HG02840 (cell line): Measurements from ENCODE around the gene MRI1.
"Not testable (repeated sequence)": the region's sequence is repeated elsewhere in the genome, so short reads cannot be mapped to it uniquely, and the experiment has no call there.

ENCODE experiments used
- ATAC-seq: cut with Tn5 transposase; IDR thresholded peaks from one replicate; pipeline ENCODE4 v1.9.1; 2021; ENCODE audit warnings: mild to moderate bottlenecking, moderate library complexity, moderate number of reproducible peaks; ENCODE audit not compliant: unreplicated experiment, low FRiP score

Gene MRI1

GRCh38 chr19:13764101-13764807, at the start of gene MRI1:
MRI1 (plus strand) TSS chr19:13764522; CDS start chr19:13764589, 67 bp downstream.
- ATAC-seq, result no peak

- no peak for ATAC-seq
Measured at GRCh38 chr19:13717194-13717643, 47.1 kb upstream of the MRI1 start.

- no peak for ATAC-seq
Measured at GRCh38 chr19:13718733-13719132, 45.6 kb upstream of the MRI1 start.

GRCh38 chr19:13722146-13722545, 42.2 kb upstream of the MRI1 start:
- no peak for ATAC-seq

GRCh38 chr19:13723206-13723605, 41.1 kb upstream of the MRI1 start:
- ATAC-seq, result no peak

- no peak for ATAC-seq
Measured at GRCh38 chr19:13726323-13726722, 38.0 kb upstream of the MRI1 start.

- ATAC-seq, result no peak
Measured at GRCh38 chr19:13727798-13728197, 36.5 kb upstream of the MRI1 start.

- ATAC-seq, result no peak
Measured at GRCh38 chr19:13729859-13730258, 34.5 kb upstream of the MRI1 start.

GRCh38 chr19:13731147-13731964, 33.0 kb upstream of the MRI1 start:
- ATAC-seq, result peak; percentile 90

GRCh38 chr19:13732337-13732736, 32.0 kb upstream of the MRI1 start:
- no peak for ATAC-seq

- no peak for ATAC-seq
Measured at GRCh38 chr19:13734751-13735150, 29.6 kb upstream of the MRI1 start.

- no peak for ATAC-seq
Measured at GRCh38 chr19:13738073-13738472, 26.2 kb upstream of the MRI1 start.

- ATAC-seq, result no peak
Measured at GRCh38 chr19:13741893-13742292, 22.4 kb upstream of the MRI1 start.

- no peak for ATAC-seq
Measured at GRCh38 chr19:13742756-13743155, 21.6 kb upstream of the MRI1 start.

GRCh38 chr19:13744174-13744573, 20.1 kb upstream of the MRI1 start:
- ATAC-seq, result no peak

- ATAC-seq, result no peak
Measured at GRCh38 chr19:13747098-13747453, 17.2 kb upstream of the MRI1 start.

- no peak for ATAC-seq
Measured at GRCh38 chr19:13748169-13748828, 16.0 kb upstream of the MRI1 start.

GRCh38 chr19:13751436-13751835, 12.9 kb upstream of the MRI1 start:
- no peak for ATAC-seq

GRCh38 chr19:13753622-13754021, 10.7 kb upstream of the MRI1 start:
- not testable (repeated sequence) for ATAC-seq

- no peak for ATAC-seq
Measured at GRCh38 chr19:13756210-13756609, 8.1 kb upstream of the MRI1 start.
